HAP-1 (cell line): Measurements from ENCODE around the gene NDST4.

Source experiments
- DNase-seq, 2 experiments: peaks; one replicate each; pipeline ENCODE4 v3.0.0-alpha.2; 2016 to 2020; ENCODE audit warnings: low spot score in 2 of 2
- H3K27me3 ChIP-seq: fragments of 250-450 bp; sonication (Bioruptor Pico); 2 replicates; pipeline ENCODE4 v1.5.1; 2020; ENCODE audit warnings: low read depth, mild to moderate bottlenecking, moderate library complexity
- H3K36me3 ChIP-seq: fragments of 250-450 bp; sonication (Bioruptor Pico); replicated peaks from 2 replicates; pipeline ENCODE4 v1.5.1; 2020; ENCODE audit warnings: mild to moderate bottlenecking
- H3K4me1 ChIP-seq: fragments of 250-450 bp; sonication (Bioruptor Pico); 2 replicates; pipeline ENCODE4 v1.5.1; 2020; ENCODE audit warnings: mild to moderate bottlenecking
- H3K4me3 ChIP-seq: fragments of 250-450 bp; sonication (Bioruptor Pico); 2 replicates; pipeline ENCODE4 v1.5.1; 2020; ENCODE audit warnings: mild to moderate bottlenecking, moderate library complexity
- H3K9me3 ChIP-seq: fragments of 250-450 bp; sonication (Bioruptor Pico); 2 replicates; pipeline ENCODE4 v1.5.1; 2020; ENCODE audit warnings: mild to moderate bottlenecking, moderate library complexity
- in situ Hi-C: fragments of 300-500 bp; cut with MboI; formaldehyde crosslinking; loops from 3 replicates; pipeline ENCODE4 v1.14.3; 2020; ENCODE audit warnings: low sequenced_read_pairs, inconsistent platforms, mixed read lengths

NDST4 gene

GRCh38 chr4:115113506-115114106, at the start of gene NDST4:
NDST4 (minus strand) TSS chr4:115113620; CDS start chr4:115077036, 36,584 bp downstream.
- in situ Hi-C loops, result no loop called here
- Histone ChIP-seq H3K9me3 (no peaks in the 10 kb centered on the region), H3K36me3 (no peaks in the 10 kb centered on the region), H3K4me3 (peak within 1 kb of the TSS; percentile 23), H3K27me3 (no peaks in the 10 kb centered on the region), H3K4me1 (peaks cover 21% of the 10 kb centered on the region)
- DNase-seq, result peak; percentile 65 to 80

GRCh38 chr4:115159141-115159540, 45.7 kb upstream of the NDST4 start:
- H3K4me3 ChIP-seq, result no peak overlapping the region
- in situ Hi-C loops, result no loop called here

GRCh38 chr4:115158296-115158695, 44.9 kb upstream of the NDST4 start:
- no peaks in the 10 kb centered on the region for H3K27me3 ChIP-seq
- DNase-seq, result no peak
- H3K9me3 ChIP-seq, result no peaks in the 10 kb centered on the region
- H3K36me3 ChIP-seq, result no peaks in the 10 kb centered on the region
- H3K4me3 ChIP-seq, result no peak overlapping the region
- no peaks in the 10 kb centered on the region for H3K4me1 ChIP-seq
- in situ Hi-C loops, result no loop called here

More at GRCh38 chr4:115159141-115159540, 45.7 kb upstream of the NDST4 start:
- Histone ChIP-seq H3K9me3 (no peaks in the 10 kb centered on the region), H3K36me3 (no peaks in the 10 kb centered on the region), H3K27me3 (no peaks in the 10 kb centered on the region), H3K4me1 (no peaks in the 10 kb centered on the region)
- no peak for DNase-seq

- Histone ChIP-seq H3K4me3 (no peak overlapping the region), H3K9me3 (no peaks in the 10 kb centered on the region), H3K4me1 (no peaks in the 10 kb centered on the region), H3K36me3 (no peaks in the 10 kb centered on the region), H3K27me3 (no peaks in the 10 kb centered on the region)
- DNase-seq, result no peak
- in situ Hi-C loops, result no loop called here
Measured at GRCh38 chr4:115154826-115155225, 41.4 kb upstream of the NDST4 start.

- Histone ChIP-seq H3K27me3 (no peaks in the 10 kb centered on the region), H3K36me3 (no peaks in the 10 kb centered on the region)
- in situ Hi-C loops, result no loop called here
Measured at GRCh38 chr4:115152965-115153364, 39.5 kb upstream of the NDST4 start.

GRCh38 chr4:115152081-115152480, 38.7 kb upstream of the NDST4 start:
- in situ Hi-C loops, result no loop called here
- Histone ChIP-seq H3K36me3 (no peaks in the 10 kb centered on the region), H3K4me1 (no peaks in the 10 kb centered on the region), H3K27me3 (no peaks in the 10 kb centered on the region), H3K9me3 (no peaks in the 10 kb centered on the region), H3K4me3 (no peak overlapping the region)
- no peak for DNase-seq

More at GRCh38 chr4:115152965-115153364, 39.5 kb upstream of the NDST4 start:
- Histone ChIP-seq H3K9me3 (no peaks in the 10 kb centered on the region), H3K4me3 (no peak overlapping the region), H3K4me1 (no peaks in the 10 kb centered on the region)
- DNase-seq, result no peak

GRCh38 chr4:115149106-115149505, 35.7 kb upstream of the NDST4 start:
- no peak for DNase-seq
- Histone ChIP-seq H3K9me3 (no peaks in the 10 kb centered on the region), H3K27me3 (no peaks in the 10 kb centered on the region), H3K4me3 (no peak overlapping the region), H3K36me3 (no peaks in the 10 kb centered on the region), H3K4me1 (no peaks in the 10 kb centered on the region)
- in situ Hi-C loops, result no loop called here

- Histone ChIP-seq H3K27me3 (no peaks in the 10 kb centered on the region), H3K36me3 (no peaks in the 10 kb centered on the region), H3K4me3 (no peak overlapping the region), H3K4me1 (no peaks in the 10 kb centered on the region), H3K9me3 (no peaks in the 10 kb centered on the region)
- DNase-seq, result no peak
- in situ Hi-C loops, result no loop called here
Measured at GRCh38 chr4:115145393-115146160, 32.2 kb upstream of the NDST4 start.

- in situ Hi-C loops, result no loop called here
- H3K4me3 ChIP-seq, result no peak overlapping the region
- no peaks in the 10 kb centered on the region for H3K36me3 ChIP-seq
- no peaks in the 10 kb centered on the region for H3K4me1 ChIP-seq
- H3K9me3 ChIP-seq, result no peaks in the 10 kb centered on the region
- H3K27me3 ChIP-seq, result no peaks in the 10 kb centered on the region
- no peak for DNase-seq
Measured at GRCh38 chr4:115128037-115128436, 14.6 kb upstream of the NDST4 start.

- Histone ChIP-seq H3K9me3 (no peaks in the 10 kb centered on the region), H3K4me3 (no peak overlapping the region), H3K36me3 (no peaks in the 10 kb centered on the region), H3K4me1 (peaks cover under 1% of the 10 kb centered on the region; the same call in 1 of the 2 replicates), H3K27me3 (no peaks in the 10 kb centered on the region)
- no peak for DNase-seq
- in situ Hi-C loops, result no loop called here
Measured at GRCh38 chr4:115126491-115126890, 13.1 kb upstream of the NDST4 start.

- H3K4me3 ChIP-seq, result no peak overlapping the region
- no peaks in the 10 kb centered on the region for H3K36me3 ChIP-seq
- H3K27me3 ChIP-seq, result no peaks in the 10 kb centered on the region
- no peaks in the 10 kb centered on the region for H3K9me3 ChIP-seq
- H3K4me1 ChIP-seq, result peaks cover 15% of the 10 kb centered on the region
- peak; percentile 40 to 49 for DNase-seq
- in situ Hi-C loops, result no loop called here
Measured at GRCh38 chr4:115121351-115122043, 8.1 kb upstream of the NDST4 start.

- no peaks in the 10 kb centered on the region for H3K27me3 ChIP-seq
- in situ Hi-C loops, result no loop called here
- peaks cover 15% of the 10 kb centered on the region for H3K4me1 ChIP-seq
- no peak for DNase-seq
- H3K9me3 ChIP-seq, result no peaks in the 10 kb centered on the region
- no peaks in the 10 kb centered on the region for H3K36me3 ChIP-seq
- no peak overlapping the region for H3K4me3 ChIP-seq
Measured at GRCh38 chr4:115119804-115120352, 6.5 kb upstream of the NDST4 start.

GRCh38 chr4:115117651-115118050, 4.2 kb upstream of the NDST4 start:
- Histone ChIP-seq H3K9me3 (no peaks in the 10 kb centered on the region), H3K27me3 (no peaks in the 10 kb centered on the region), H3K4me3 (no peak overlapping the region), H3K4me1 (peaks cover 23% of the 10 kb centered on the region), H3K36me3 (no peaks in the 10 kb centered on the region)
- in situ Hi-C loops, result no loop called here
- DNase-seq, result peak in 1 of 2 experiments; percentile 80
